Right lobe of liver (tissue), 6 donors: ENCODE measurements around the gene NKAIN2. TPM values are rescaled to one million over a fixed set of nuclear protein-coding genes. Genes with fewer than 3 reads are reported as not detected.

Experiments
- ATAC-seq, 4 donors: fragments of 200-7000 bp; cut with Tn5 transposase; one replicate each; pipeline ENCODE4 v1.9.1; 2020; ENCODE audit warnings: mild to moderate bottlenecking in 4 of 4, moderate library complexity in 4 of 4
- DNase-seq, 3 donors: peaks; one replicate each; pipeline ENCODE4 v3.0.0-alpha.2; 2020
- H3K27ac ChIP-seq, 3 donors: fragments of 200-600 bp; one replicate each; pipeline ENCODE4 v1.8.0; 2022
- H3K27me3 ChIP-seq, 2 donors: fragments of 200-600 bp; one replicate each; pipeline ENCODE4 v1.8.0; 2022
- H3K36me3 ChIP-seq, 4 donors: fragments of 200-600 bp; sonication (generic) in 1 of 4; one replicate each; pipeline versions ENCODE4 v1.5.1 to v1.8.0; 2017 to 2022; ENCODE audit warnings: control low read depth in 1 of 4
- H3K4me1 ChIP-seq, 4 donors: fragments of 200-600 bp; sonication (generic) in 1 of 4; one replicate each; pipeline versions ENCODE4 v1.5.1 to v1.8.0; 2017 to 2022; ENCODE audit warnings: control low read depth in 1 of 4
- H3K4me3 ChIP-seq, 3 donors: fragments of 200-600 bp; one replicate each; pipeline ENCODE4 v1.8.0; 2022
- H3K9me3 ChIP-seq, 4 donors: fragments of 200-600 bp; sonication (generic) in 1 of 4; one replicate each; pipeline versions ENCODE4 v1.5.1 to v1.8.0; 2017 to 2022; ENCODE audit warnings: control low read depth in 1 of 4
- CTCF ChIP-seq, 4 donors: fragments of 200-600 bp in 3 of 4; fragments of 450-650 bp in 1 of 4; IDR thresholded peaks; one replicate each; pipeline versions ENCODE4 v1.5.1 to v1.8.0; 2016 to 2022; ENCODE audit warnings: antibody characterized with exemption in 4 of 4, mild to moderate bottlenecking in 2 of 4
- POLR2A ChIP-seq: fragments of 450-650 bp; IDR thresholded peaks from one replicate; pipeline ENCODE4 v1.6.1; 2017; ENCODE audit warnings: antibody characterized with exemption, mild to moderate bottlenecking
- WGBS: methylation state at CpG from one replicate; pipeline ENCODE4 v1.1.6; 2018; ENCODE audit warnings: low coverage, low lambda C conversion rate; ENCODE audit not compliant: insufficient coverage; ENCODE audit errors: missing lambda C conversion rate; 5-methylcytosine and 5-hydroxymethylcytosine counted together
- intact Hi-C, 2 donors: fragments of 100-400 bp; cut with DNase I; formaldehyde crosslinking; loops; one replicate each; pipeline versions ENCODE4 v1.11.2 to v1.14.1; 2022
- total RNA-seq, 6 experiments: library from RNA; depleted of rRNA in 2 of 6; stranded (reverse); fragments of >200 nt in 2 of 6; fragmentation: NEBNext Ultra II Directional in 3 of 6; extraction: Animal tissue kit (Norgen Biotek cat#: 25700) in 3 of 6; gene quantifications; one replicate each; pipeline versions ENCODE4 v1.1.0 to v1.2.4, GENCODE V29; 2016 to 2023
- donor health status: DM: no; HTN: yes; CAD: no.
- donor health status: DM: no; HTN: no; CAD: no.
- donor health status: DM: no; HTN: no; CAD: no.
- donor health status: DM: no; HTN: yes; CAD: no.
- donor health status: DM: no; HTN: yes; CAD: no.

NKAIN2 gene
- total RNA-seq, 6 experiments from 2014 or later: 0.16 to 0.28 TPM; not detected in 4

DNA sequence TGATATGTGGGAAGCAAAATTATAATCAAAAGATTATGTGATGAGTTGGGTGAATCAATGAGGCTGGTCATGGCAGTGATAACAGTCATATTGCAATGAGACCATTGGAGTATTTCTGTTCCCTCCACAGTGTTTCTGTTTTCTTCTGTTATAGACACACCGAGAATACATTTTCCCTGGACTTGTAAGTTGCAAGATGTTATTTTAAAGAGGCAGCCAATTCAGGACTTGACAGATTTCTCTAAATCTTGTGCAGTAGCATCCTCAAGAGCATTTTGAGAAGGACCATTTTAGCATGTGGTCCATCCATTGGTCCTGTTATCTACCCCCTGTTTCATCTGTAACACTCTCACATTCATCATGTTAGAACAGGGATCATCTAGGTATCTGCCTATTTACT, 55.6 kb downstream of the NKAIN2 start:
- intact Hi-C loops: no loop called here
- Histone ChIP-seq H3K36me3 (no peaks in the 10 kb centered on the region), H3K27me3 (no peaks in the 10 kb centered on the region), H3K9me3 (no peaks in the 10 kb centered on the region), H3K4me1 (no peaks in the 10 kb centered on the region), H3K4me3 (no peak overlapping the region), H3K27ac (no peak overlapping the region)
- TF ChIP-seq CTCF (IDR thresholded peaks at IDR 0.05): no peak
- TF ChIP-seq POLR2A: no peak
- no peak for DNase-seq
- 79% methylated on average over 1 of the region's 1 CpG for WGBS
- no peak for ATAC-seq

GRCh38 chr6:123869334-123869733, 65.7 kb downstream of the NKAIN2 start:
- H3K36me3 ChIP-seq: no peaks in the 10 kb centered on the region
- no peaks in the 10 kb centered on the region for H3K9me3 ChIP-seq
- no peaks in the 10 kb centered on the region for H3K4me1 ChIP-seq
- H3K27me3 ChIP-seq: no peaks in the 10 kb centered on the region
- H3K4me3 ChIP-seq: no peak overlapping the region
- TF ChIP-seq POLR2A (no peak), CTCF (IDR thresholded peaks at IDR 0.05) (no peak)
- intact Hi-C loops: no loop called here
- DNase-seq (no peak), ATAC-seq (no peak)
- H3K27ac ChIP-seq: no peak overlapping the region
- WGBS: 48% methylated on average over 2 of the region's 2 CpGs

GRCh38 chr6:123873974-123874373, 70.3 kb downstream of the NKAIN2 start:
- WGBS: 45% methylated on average over 1 of the region's 1 CpG
- Histone ChIP-seq H3K36me3 (no peaks in the 10 kb centered on the region), H3K27me3 (no peaks in the 10 kb centered on the region), H3K27ac (no peak overlapping the region), H3K4me3 (no peak overlapping the region), H3K9me3 (no peaks in the 10 kb centered on the region), H3K4me1 (no peaks in the 10 kb centered on the region)
- no peak for TF ChIP-seq POLR2A
- TF ChIP-seq CTCF (IDR thresholded peaks at IDR 0.05): no peak
- ATAC-seq (no peak), DNase-seq (no peak)
- intact Hi-C loops: no loop called here

- Histone ChIP-seq H3K27me3 (no peaks in the 10 kb centered on the region), H3K4me1 (no peaks in the 10 kb centered on the region), H3K27ac (no peak overlapping the region), H3K4me3 (no peak overlapping the region), H3K9me3 (no peaks in the 10 kb centered on the region), H3K36me3 (no peaks in the 10 kb centered on the region)
- ATAC-seq (no peak), DNase-seq (no peak)
- intact Hi-C loops: no loop called here
- TF ChIP-seq POLR2A (no peak), CTCF (IDR thresholded peaks at IDR 0.05) (no peak)
- WGBS: 76% methylated on average over 1 of the region's 1 CpG
These were observed 72.1 kb downstream of the NKAIN2 start for GRCh38 chr6:123875784-123876183.

- no peaks in the 10 kb centered on the region for H3K4me1 ChIP-seq
- no peaks in the 10 kb centered on the region for H3K27me3 ChIP-seq
- TF ChIP-seq POLR2A (no peak), CTCF (IDR thresholded peaks at IDR 0.05) (no peak)
- H3K27ac ChIP-seq: no peak overlapping the region
- no peak for DNase-seq
- no peak for ATAC-seq
- WGBS: 49% methylated on average over 2 of the region's 2 CpGs
- no peak overlapping the region for H3K4me3 ChIP-seq
- H3K36me3 ChIP-seq: no peaks in the 10 kb centered on the region
- no peaks in the 10 kb centered on the region for H3K9me3 ChIP-seq
- intact Hi-C loops: no loop called here
These were observed 76.1 kb downstream of the NKAIN2 start for GRCh38 chr6:123879749-123880148.
